Neural cell (in vitro differentiated cells): ENCODE data around the gene ACIN1.

ENCODE experiments used
- POLR2AphosphoS5 ChIP-seq: IDR thresholded peaks from 2 replicates; pipeline ENCODE4 v1.6.1; 2012
- TAF1 ChIP-seq: IDR thresholded peaks from 2 replicates; pipeline ENCODE4 v1.6.1; 2012; ENCODE audit warnings: low read depth
- TF ChIP-seq, protein P1 (sequence below): IDR thresholded peaks from 2 replicates; pipeline ENCODE4 v1.6.1; 2012; ENCODE audit warnings: borderline replicate concordance
- TF ChIP-seq, protein P2 (sequence below): fragments of 450-650 bp; IDR thresholded peaks from 2 replicates; pipeline ENCODE4 v1.5.1; 2014; ENCODE audit warnings: antibody characterized with exemption, mild to moderate bottlenecking, moderate library complexity; ENCODE audit not compliant: poor library complexity, severe bottlenecking

DNA sequence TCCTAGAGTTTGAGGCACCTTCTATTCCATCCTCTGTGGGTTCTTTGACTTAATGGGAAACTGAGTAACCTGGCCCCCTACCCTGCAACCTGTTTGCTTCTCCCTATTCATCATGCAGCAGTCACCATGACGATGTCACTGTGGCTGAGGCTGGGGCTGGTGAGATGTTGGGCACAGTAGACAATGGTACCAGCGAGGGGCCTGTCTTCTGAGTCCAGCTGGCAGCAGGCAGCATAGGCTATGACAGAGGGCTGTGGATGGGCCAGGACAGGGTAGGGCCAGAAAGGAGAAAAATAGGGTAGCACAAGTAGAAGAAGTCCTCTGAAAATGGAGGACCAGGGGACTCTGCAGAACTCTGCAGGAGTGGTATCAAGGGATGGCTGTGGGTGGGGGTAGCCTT, 7.9 kb upstream of the ACIN1 start:
- TF ChIP-seq, protein P1, sequence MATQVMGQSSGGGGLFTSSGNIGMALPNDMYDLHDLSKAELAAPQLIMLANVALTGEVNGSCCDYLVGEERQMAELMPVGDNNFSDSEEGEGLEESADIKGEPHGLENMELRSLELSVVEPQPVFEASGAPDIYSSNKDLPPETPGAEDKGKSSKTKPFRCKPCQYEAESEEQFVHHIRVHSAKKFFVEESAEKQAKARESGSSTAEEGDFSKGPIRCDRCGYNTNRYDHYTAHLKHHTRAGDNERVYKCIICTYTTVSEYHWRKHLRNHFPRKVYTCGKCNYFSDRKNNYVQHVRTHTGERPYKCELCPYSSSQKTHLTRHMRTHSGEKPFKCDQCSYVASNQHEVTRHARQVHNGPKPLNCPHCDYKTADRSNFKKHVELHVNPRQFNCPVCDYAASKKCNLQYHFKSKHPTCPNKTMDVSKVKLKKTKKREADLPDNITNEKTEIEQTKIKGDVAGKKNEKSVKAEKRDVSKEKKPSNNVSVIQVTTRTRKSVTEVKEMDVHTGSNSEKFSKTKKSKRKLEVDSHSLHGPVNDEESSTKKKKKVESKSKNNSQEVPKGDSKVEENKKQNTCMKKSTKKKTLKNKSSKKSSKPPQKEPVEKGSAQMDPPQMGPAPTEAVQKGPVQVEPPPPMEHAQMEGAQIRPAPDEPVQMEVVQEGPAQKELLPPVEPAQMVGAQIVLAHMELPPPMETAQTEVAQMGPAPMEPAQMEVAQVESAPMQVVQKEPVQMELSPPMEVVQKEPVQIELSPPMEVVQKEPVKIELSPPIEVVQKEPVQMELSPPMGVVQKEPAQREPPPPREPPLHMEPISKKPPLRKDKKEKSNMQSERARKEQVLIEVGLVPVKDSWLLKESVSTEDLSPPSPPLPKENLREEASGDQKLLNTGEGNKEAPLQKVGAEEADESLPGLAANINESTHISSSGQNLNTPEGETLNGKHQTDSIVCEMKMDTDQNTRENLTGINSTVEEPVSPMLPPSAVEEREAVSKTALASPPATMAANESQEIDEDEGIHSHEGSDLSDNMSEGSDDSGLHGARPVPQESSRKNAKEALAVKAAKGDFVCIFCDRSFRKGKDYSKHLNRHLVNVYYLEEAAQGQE: no peak
- TF ChIP-seq, protein P2, sequence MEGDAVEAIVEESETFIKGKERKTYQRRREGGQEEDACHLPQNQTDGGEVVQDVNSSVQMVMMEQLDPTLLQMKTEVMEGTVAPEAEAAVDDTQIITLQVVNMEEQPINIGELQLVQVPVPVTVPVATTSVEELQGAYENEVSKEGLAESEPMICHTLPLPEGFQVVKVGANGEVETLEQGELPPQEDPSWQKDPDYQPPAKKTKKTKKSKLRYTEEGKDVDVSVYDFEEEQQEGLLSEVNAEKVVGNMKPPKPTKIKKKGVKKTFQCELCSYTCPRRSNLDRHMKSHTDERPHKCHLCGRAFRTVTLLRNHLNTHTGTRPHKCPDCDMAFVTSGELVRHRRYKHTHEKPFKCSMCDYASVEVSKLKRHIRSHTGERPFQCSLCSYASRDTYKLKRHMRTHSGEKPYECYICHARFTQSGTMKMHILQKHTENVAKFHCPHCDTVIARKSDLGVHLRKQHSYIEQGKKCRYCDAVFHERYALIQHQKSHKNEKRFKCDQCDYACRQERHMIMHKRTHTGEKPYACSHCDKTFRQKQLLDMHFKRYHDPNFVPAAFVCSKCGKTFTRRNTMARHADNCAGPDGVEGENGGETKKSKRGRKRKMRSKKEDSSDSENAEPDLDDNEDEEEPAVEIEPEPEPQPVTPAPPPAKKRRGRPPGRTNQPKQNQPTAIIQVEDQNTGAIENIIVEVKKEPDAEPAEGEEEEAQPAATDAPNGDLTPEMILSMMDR: no peak
- no peak for TF ChIP-seq POLR2AphosphoS5
- no peak for TF ChIP-seq TAF1
